Large intestine (tissue), 3 donors: ENCODE data around the gene IGSF22. TPM values are rescaled to one million over a fixed set of nuclear protein-coding genes. Genes with fewer than 3 reads are reported as not detected.

Source experiments
- DNase-seq, 2 donors: peaks; one replicate each; pipeline versions ENCODE4 v3.0.0 to v3.0.0-alpha.2; 2013
- H3K27ac ChIP-seq: one replicate; pipeline ENCODE4 v1.5.1; 2013; ENCODE audit warnings: low read length
- H3K27me3 ChIP-seq: 2 replicates; pipeline ENCODE4 v1.6.1; 2013; ENCODE audit warnings: low read length; ENCODE audit not compliant: control insufficient read depth, insufficient read depth
- H3K36me3 ChIP-seq: 2 replicates; pipeline ENCODE4 v1.6.1; 2013; ENCODE audit warnings: low read length; ENCODE audit not compliant: control insufficient read depth, insufficient read depth
- H3K4me1 ChIP-seq: one replicate; pipeline ENCODE4 v1.6.1; 2013; ENCODE audit warnings: low read length; ENCODE audit not compliant: control insufficient read depth, insufficient read depth
- H3K4me3 ChIP-seq: one replicate; pipeline ENCODE4 v1.5.1; 2013; ENCODE audit warnings: low read length
- H3K9me3 ChIP-seq: one replicate; pipeline ENCODE4 v1.6.1; 2013; ENCODE audit warnings: mild to moderate bottlenecking, low read depth, low read length, moderate library complexity; ENCODE audit not compliant: control insufficient read depth
- WGBS: methylation state at CpG from one replicate; pipeline ENCODE4 v1.1.5; 2013; ENCODE audit warnings: low lambda C conversion rate; ENCODE audit not compliant: insufficient coverage; 5-methylcytosine and 5-hydroxymethylcytosine counted together
- polyA plus RNA-seq: library from polyadenylated mRNA; unstranded; fragments of 120-200 nt; gene quantifications from one replicate; pipeline ENCODE4 v1.2.1, GENCODE V29; 2013

The IGSF22 gene
- polyA plus RNA-seq, 1 donor = 1.5 TPM

DNA sequence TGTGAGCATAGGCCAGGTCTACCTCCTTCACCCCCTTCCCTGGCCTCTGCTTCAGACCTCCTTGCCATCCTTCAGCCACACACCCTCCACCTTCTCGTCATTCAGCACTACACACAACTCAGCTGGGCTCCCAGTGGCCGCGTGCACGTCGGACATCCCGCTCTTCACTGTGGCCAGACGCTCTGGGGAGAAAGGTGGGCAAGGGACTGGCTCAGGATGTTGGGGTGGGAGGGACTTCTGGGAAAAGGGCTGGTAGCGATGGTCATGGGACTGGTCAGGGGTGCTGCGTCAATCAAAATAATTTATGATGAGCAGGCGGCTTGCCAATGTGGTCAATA is 11.6 kb downstream of the IGSF22 start:
- H3K36me3 ChIP-seq = no peaks in the 10 kb centered on the region
- no peak overlapping the region for H3K27ac ChIP-seq
- WGBS = 100% methylated on average over 1 of the region's 10 CpGs
- no peaks in the 10 kb centered on the region for H3K27me3 ChIP-seq
- H3K4me1 ChIP-seq = no peaks in the 10 kb centered on the region
- no peak overlapping the region for H3K4me3 ChIP-seq
- H3K9me3 ChIP-seq = no peaks in the 10 kb centered on the region
- DNase-seq = no peak

DNA sequence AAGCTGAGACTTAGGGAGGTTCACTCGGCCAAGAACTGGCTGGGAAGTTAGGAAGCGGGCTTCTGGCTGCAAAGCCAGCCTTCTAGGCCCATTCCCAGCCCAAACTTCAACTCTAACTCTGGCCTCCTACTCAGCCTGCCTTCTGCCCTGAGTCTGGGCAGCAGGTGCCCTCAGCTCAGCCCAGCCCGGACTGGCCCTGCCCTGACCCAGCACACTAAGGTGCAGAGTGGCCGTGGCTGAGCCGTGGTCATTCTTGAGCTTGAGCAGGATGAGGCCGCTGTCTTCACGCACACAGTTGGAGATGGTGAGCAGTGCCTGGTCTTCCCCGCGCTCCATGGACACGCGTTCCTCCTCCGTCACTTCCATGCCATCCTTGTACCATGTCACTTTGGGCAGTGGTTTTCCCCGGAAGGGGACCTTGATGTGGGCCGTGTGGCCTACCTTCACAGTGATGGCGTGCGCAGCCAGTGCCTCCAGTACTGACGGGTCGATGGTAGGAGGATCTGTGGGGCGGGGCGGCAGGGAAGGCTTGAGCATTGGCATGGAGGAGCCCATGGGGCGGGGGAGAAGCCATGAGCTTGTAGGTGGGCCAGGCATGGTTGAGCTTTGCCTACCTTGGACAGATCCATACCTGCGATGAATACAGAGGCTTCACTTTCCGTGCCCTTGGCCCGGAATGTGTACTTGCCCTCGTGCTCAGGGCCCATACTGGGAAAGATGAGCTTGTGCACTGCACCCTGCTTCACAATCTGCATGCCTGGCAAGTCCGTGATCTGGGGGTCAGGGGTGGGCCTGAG is 12.1 kb downstream of the IGSF22 start:
- Histone ChIP-seq H3K4me3 (no peak overlapping the region), H3K27ac (no peak overlapping the region), H3K36me3 (no peaks in the 10 kb centered on the region), H3K9me3 (no peaks in the 10 kb centered on the region), H3K4me1 (no peaks in the 10 kb centered on the region), H3K27me3 (no peaks in the 10 kb centered on the region)
- no CpG with 5 or more reads among the region's 26 CpGs for WGBS
- DNase-seq = no peak

DNA sequence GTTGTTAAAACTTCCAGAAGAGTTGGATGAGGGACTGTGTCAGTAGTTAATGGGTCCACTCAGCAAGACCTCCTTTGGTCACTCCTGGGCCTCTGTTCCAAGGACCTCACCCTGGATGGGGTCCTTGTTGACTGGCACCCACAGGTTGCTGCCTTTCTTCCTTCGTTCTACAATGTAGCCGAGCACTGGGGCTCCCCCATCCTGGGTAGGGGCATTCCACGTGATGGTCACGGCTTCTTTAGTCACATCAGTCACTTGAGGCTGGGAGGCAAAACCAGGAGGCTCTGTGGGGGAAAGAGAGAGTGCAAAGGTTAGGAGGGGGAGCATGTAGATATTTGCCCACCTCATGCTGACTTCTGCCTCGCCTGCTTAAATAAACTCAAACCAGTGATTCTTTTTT is 15.4 kb downstream of the IGSF22 start:
- no peak for DNase-seq
- no CpG with 5 or more reads among the region's 5 CpGs for WGBS
- peaks cover 2% of the 10 kb centered on the region for H3K4me1 ChIP-seq
- H3K9me3 ChIP-seq = no peaks in the 10 kb centered on the region
- H3K36me3 ChIP-seq = no peaks in the 10 kb centered on the region
- H3K27ac ChIP-seq = no peak overlapping the region
- H3K4me3 ChIP-seq = no peak overlapping the region
- H3K27me3 ChIP-seq = no peaks in the 10 kb centered on the region

DNA sequence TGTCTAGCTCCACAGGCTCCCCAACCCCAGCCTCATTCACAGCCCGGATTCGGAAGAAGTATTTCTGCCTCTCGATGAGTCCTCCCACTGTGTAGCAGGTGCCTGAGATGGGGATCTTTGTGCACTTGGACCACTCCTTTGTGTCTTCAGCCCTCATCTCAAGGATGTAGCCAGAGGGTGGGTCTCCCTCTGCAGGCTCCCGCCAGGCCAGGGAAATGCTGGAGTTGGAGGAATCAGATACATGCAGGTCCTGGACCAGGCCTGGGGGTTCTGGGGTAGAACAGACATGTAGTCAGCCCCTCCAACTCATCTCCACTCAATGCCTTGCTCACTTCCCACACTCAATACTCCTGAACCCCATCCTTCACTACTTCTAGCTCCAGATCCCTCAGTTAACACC is 16.6 kb downstream of the IGSF22 start:
- Histone ChIP-seq H3K9me3 (no peaks in the 10 kb centered on the region), H3K4me3 (no peak overlapping the region), H3K27me3 (no peaks in the 10 kb centered on the region), H3K4me1 (peaks cover 8% of the 10 kb centered on the region), H3K27ac (no peak overlapping the region), H3K36me3 (no peaks in the 10 kb centered on the region)
- no peak for DNase-seq
- WGBS = no CpG with 5 or more reads among the region's 4 CpGs

DNA sequence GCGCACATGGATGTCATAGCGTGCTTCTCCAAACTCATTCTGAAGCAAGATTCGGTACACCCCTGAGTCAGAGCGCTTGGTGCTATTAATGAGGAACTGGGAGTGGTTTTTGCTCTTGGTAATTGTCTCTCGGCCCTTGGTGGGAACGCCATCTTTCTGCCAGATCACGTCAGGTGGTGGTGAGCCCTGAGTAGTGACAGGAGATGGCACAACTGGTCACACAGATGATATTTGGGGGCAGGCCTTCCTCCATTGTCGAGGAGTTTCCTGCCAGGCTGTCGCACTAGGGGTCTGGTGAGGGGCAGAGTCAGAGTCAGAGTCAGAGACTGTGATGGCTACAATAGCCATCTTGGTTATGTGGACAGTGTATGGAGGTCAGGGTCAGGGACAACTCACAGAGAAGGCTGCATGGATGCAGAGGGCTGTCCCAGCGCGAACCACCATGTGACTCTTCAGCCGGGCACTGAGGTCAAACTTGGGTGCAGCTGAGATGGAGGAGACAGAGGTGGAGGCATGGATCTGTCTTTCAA is 18.1 kb downstream of the IGSF22 start:
- H3K9me3 ChIP-seq = no peaks in the 10 kb centered on the region
- no peaks in the 10 kb centered on the region for H3K27me3 ChIP-seq
- DNase-seq = no peak
- no CpG with 5 or more reads among the region's 12 CpGs for WGBS
- H3K36me3 ChIP-seq = no peaks in the 10 kb centered on the region
- H3K4me3 ChIP-seq = no peak overlapping the region
- no peak overlapping the region for H3K27ac ChIP-seq
- H3K4me1 ChIP-seq = peaks cover 8% of the 10 kb centered on the region

DNA sequence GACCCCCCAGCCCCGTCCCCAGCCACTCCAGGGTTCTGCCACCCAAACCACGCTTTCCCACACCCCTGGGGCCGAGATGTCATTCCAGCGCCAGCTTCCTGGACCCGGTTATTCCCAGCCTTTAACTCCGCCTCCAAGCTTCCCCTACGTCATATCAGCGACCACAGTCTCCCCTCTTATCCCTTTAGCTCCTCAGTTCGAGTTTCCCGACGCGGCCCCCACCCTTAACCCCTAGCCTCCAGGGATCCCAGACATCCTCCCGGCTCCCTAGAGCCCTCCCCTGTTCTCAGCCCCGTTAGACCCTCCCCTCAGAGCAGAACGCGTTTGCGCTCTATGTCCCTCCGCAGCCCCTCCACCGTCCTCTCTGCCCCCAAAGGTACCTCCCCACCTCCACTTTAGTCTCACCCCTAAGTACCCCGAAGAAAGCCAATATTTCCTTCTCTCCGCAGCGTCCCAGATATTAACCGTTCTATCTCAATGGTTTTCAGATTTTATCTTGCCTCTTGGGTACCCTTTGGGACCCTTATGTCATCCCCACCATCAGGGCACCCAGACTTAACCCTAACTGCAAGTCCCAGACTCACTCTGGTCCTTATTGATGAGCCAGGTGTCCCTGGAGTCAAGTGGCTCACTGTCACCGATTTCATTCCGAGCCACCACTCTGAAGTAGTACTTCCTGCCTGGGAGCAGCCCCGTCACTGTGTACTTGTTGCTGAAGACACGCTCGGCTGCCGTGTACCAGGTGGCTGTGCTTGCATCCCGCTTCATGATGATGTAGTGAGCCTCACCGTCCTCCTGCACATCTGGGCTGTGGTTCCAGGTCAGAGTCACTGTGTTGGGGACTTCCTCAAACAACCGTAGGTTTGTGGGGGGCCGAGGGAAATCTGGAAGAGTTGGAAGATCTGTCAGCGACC is 19.4 kb downstream of the IGSF22 start:
- peak overlapping the region; percentile 71 for H3K27ac ChIP-seq
- DNase-seq = peak; percentile 78 to 85
- peaks cover 8% of the 10 kb centered on the region for H3K4me1 ChIP-seq
- H3K4me3 ChIP-seq = peak overlapping the region; percentile 59
- H3K9me3 ChIP-seq = no peaks in the 10 kb centered on the region
- no CpG with 5 or more reads among the region's 34 CpGs for WGBS
- peaks cover 4% of the 10 kb centered on the region for H3K36me3 ChIP-seq
- H3K27me3 ChIP-seq = no peaks in the 10 kb centered on the region

DNA sequence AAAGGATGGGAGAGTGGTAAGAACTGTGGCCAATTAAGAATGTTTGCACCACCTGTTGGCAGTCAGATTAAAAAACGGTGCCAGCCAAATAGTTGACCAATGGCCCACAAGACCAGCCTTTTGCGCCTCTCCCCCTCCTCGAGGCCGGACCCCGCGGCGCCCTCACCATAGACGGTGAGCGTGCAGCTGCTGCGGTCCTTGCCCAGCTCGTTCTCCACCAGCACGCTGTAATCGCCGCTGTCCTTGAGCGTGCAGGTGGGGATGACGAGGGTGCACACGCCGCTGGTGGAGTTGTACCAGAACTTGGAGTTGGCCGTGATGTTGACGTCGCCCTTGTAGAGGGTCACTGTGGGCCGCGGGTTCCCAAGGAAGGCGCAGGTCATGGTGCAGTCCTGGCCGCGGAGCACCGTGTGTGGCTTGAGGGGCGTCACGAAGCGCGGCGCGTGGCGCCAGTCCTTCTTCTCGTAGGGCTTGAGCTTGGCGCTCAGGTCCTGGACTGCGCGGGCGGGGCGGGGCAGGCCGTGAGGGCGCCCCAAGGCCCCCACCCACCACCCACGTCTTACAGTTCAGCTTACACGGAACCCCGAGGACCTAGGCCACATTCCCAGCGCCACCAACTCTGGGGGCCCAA is 20.2 kb downstream of the IGSF22 start:
- peak; percentile 44 to 70 for DNase-seq
- peak overlapping the region; percentile 41 for H3K27ac ChIP-seq
- peak overlapping the region; percentile 59 for H3K4me3 ChIP-seq
- peaks cover 4% of the 10 kb centered on the region for H3K36me3 ChIP-seq
- no peaks in the 10 kb centered on the region for H3K9me3 ChIP-seq
- H3K4me1 ChIP-seq = peaks cover 8% of the 10 kb centered on the region
- WGBS = no CpG with 5 or more reads among the region's 46 CpGs
- peaks cover 2% of the 10 kb centered on the region for H3K27me3 ChIP-seq

DNA sequence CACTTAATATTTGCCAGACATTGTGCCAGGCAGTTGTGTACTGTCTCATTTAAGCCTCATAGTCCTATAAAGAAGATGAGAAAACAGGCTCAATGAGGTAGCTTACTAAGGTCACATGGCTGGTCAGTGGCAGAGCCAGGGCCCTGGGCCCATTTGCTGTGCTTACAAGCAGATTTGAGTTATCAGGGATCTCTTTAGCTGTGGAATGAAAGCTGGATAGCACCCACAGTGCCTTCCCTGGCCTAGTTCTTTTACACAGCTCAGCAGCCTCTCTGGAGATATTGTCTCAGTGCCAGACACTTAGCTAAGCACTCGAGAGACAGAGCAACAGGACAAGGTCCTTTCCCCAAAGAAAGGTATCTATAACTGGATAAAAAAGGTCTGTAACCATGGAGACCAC is 21.3 kb downstream of the IGSF22 start:
- no peak overlapping the region for H3K27ac ChIP-seq
- no CpG with 5 or more reads among the region's 1 CpG for WGBS
- H3K4me3 ChIP-seq = no peak overlapping the region
- peak in 1 of 2 donors; percentile 27 for DNase-seq
- no peaks in the 10 kb centered on the region for H3K9me3 ChIP-seq
- H3K36me3 ChIP-seq = peaks cover 4% of the 10 kb centered on the region
- H3K27me3 ChIP-seq = peaks cover 13% of the 10 kb centered on the region
- H3K4me1 ChIP-seq = peaks cover 8% of the 10 kb centered on the region

DNA sequence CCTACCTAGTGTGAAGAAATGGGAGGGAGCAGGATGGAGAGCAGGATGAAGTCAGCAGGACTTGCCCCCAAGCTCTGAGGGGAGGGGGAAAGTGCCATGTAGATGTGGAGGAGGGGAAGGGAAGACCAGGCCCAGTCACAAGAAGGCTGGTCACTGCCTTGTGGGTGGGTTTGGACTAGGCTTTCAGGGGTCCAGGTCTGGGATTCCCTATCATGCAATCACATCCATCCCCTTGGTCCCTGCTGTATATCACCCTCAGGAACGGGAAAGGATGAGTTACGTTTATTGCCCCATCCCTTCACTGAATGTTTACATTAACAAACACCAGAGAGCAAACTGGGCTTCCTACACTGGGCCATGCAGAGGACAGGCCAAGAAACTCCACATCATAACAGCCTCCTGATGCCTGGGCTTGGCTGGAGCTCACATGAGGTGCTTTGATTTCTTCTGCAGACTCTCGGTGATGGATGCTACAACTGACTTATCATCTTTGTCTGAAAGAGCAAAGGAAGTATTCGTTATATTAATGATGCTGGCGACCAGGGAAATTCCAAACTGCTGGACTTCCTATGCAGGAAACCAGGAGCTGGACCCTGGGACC is 21.8 kb downstream of the IGSF22 start:
- Histone ChIP-seq H3K36me3 (peaks cover 4% of the 10 kb centered on the region), H3K27ac (no peak overlapping the region), H3K27me3 (peaks cover 18% of the 10 kb centered on the region), H3K4me1 (peaks cover 8% of the 10 kb centered on the region), H3K9me3 (no peaks in the 10 kb centered on the region), H3K4me3 (no peak overlapping the region)
- no CpG with 5 or more reads among the region's 5 CpGs for WGBS
- DNase-seq = no peak
